ENCODE data around the gene ANGPTL2.

The ANGPTL2 gene

DNA sequence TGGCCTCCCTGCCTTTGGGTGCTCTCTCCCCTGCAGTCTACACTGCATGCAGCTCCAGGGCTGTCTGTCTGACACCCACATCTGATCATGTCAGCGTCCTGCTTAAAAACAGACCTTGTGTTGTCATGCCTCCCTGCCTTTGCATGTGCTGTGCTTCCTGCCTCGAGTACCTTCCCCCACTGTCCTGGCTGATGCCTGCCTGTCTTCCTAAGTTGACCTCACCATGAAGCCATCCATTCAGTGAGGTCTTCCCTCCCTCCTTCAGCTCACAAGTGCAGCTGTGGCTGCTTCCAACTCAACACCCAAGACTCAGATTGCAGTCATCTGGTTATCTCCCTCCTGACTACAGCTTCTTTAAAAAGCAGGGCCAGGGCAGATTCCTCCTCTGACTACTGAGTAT is 5.5 kb downstream of the ANGPTL2 start:
- no peak for DNase-seq

DNA sequence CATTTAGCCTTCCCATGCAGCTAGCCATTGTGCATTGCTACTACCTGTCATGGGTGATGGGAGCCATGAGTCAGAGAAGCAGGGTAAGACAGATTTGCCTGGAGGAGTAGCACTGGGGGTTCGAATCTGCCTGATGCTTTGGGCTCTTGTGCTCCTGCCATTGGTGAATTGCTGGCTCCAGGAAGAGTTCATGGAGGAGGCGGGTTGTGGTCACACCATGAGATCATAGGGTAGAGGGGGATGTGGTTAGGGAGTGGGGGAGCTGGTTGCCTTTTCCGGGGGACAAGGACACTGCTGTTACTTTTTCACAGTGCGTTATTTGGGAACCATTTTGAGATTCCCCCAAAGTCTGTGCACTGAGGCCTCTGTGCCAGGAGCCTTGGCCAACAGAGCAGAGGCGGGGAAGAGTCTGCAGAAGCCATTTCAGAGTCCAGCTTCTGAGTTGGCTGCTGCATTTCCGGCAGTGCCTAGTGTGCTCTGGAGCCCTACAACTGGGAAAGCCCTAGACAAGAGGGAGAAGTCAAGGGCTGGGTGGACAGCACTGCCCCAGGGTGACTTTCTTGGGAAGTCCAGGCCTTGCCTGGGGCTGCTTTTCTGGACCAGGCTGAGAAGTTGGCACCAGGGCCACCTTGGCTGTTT is 6.2 kb downstream of the ANGPTL2 start:
- DNase-seq = no peak

DNA sequence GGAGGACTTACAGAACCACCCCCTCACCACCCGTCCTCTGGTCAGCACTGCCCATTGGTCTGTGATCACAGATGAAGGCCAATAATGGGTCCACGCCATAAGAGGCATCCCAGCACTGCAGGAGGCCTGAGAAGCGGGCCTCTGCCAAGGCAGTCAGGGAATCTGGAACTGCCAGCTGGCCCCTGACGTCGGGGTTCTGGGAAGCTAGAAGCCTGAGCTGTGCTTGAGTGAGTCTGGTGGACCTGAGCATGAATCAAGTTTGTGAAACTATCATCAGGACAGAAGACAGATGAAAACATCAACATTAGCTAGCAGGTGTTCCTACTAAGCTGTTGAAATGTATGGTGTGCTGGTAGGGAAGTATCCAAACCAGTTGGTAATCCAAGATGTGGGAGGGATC is 7.8 kb downstream of the ANGPTL2 start:
- no peak for DNase-seq

DNA sequence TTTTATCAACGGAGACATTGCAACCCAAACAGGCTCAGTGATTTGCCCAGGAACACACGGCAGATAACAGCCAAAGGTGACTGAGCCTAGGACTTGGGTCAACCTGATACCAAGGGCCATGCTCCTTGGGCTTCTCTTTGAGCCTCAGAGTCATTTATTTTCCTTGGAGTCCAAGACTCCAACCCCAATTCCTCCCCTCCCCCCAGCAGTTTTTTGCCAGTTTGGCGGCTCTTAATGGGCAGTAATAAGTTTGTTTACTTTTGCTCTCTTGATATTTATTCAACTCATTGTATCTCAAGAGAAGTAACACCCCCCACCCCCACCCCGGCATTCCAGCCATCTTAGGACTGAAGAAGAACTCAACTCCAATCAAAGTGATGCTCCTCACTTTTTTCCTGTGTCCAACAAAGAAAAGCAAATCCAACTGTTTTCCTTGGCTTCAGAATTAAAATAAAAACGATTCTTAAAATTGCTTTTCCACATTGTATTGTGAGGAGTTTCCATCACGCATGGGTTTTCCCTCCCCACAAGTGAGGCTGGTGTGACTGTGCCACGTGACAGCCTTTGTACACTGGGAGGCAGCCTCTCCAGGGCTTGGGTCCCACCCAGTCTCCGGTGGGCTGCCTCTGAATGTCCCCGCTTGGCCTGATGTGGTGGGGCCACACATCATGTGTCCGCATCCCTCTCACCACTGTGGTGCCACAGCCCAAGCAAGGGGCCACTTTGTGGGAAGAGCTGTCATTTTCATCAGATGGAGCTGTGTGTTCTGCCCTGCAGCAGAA is 9.1 kb downstream of the ANGPTL2 start:
- DNase-seq = no peak

DNA sequence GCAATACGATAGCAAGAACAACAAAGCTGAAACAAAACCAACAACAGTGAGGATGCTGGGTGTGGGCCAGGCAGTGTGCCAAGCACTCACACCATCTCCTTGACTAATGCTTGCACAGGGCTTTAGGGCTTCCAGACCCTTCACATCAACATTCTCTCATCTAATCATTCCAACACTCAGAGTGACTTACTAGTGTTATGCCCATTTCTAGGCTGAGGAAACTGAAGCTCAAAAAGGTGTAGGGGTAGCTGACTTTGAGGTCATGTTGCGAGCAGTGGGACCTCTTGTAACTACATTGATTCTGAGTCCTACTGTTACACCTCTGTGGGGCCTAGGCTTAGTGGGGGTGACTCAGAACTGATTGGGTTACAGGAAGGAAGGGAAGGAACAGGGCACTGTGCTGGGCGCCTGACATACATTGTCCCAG is 9.7 kb downstream of the ANGPTL2 start:
- DNase-seq = no peak

DNA sequence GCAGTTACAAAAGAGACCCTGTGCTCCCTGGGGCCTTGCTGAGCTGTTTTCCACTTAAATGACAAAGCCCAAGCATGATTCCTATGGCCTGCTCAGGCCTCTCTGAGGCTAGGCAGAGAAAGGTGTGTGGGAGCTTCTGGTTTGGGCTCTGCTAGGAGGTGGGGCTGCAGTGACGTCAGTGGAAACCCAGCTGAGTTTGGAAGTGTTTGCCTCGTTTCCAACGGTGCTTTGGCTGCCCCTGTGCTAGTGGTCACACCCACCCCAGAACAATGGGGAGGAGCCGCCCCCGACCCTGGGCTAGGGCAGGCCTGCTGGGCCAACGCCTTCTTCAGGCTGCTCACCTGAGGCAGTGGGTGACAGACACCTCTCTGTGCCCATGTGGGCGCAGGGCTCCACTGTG is 10.4 kb downstream of the ANGPTL2 start:
- DNase-seq = no peak

DNA sequence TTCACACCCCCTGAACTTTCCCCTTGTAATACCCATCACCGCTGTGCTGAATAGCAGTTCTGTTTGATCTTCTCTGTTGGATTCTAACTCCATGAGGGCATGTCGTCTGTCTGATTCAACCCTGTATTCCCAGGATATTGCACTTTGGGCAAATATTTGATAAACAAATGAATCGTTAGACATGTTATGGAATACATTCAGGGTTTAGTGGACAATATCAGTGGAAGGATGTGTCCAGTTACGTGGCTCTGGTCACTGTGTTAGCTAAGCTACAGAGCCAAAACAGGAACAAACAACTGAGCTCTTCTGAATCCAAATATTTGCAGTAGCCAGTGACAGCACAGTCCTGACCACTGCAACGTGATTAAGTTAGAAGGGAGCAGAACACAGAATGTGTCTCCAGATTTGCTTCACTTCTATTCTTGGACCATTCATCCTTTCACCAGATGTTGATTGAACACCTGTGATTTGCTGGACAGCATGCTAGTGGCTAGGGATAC is 13.2 kb downstream of the ANGPTL2 start:
- DNase-seq = no peak

DNA sequence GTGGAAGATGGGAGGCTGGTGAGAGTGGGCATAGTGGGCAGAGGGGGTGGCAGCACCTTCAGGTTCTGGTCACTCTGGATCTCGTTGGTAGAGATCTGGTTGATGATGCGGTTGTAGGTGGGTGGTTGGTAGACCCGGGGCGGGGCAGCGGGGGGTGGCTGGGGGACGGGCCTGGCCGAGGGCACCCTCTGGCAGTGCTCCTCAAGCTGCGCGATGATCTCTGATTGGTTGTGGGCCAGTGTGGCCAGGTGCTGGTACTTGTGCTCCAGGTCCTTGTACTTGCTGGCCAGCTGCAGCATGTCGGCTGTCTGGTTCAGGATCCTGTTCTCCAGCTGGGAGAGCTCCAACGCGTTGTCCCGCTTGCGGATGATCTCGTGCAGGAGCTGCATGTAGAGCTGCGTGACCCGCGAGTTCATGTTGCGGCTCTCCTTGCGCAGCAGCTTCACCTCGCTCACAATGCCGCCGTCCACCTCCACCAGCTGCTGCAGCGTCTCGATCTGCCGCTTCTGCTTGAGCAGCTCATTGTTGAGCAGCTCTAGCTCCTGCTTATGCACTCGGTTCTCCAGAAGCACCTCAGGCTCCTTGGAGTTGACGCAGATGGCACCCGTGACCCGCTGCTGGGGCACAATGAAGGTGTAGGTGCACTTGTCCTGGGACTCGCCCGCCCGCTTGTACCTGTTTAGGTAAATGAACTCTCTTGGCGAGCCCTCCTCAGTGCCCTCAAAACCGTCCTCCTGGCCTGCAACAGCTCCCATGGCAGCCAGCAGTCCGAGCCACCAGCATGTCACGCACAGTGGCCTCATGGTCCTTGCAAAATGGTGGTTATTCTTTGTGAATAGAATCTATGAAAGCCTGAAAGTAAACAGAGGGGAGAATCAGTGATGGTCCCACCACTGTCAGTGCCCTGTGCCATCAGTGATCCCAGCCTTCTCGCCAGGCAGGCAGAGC is 14.2 kb downstream of the ANGPTL2 start:
- no peak for DNase-seq

DNA sequence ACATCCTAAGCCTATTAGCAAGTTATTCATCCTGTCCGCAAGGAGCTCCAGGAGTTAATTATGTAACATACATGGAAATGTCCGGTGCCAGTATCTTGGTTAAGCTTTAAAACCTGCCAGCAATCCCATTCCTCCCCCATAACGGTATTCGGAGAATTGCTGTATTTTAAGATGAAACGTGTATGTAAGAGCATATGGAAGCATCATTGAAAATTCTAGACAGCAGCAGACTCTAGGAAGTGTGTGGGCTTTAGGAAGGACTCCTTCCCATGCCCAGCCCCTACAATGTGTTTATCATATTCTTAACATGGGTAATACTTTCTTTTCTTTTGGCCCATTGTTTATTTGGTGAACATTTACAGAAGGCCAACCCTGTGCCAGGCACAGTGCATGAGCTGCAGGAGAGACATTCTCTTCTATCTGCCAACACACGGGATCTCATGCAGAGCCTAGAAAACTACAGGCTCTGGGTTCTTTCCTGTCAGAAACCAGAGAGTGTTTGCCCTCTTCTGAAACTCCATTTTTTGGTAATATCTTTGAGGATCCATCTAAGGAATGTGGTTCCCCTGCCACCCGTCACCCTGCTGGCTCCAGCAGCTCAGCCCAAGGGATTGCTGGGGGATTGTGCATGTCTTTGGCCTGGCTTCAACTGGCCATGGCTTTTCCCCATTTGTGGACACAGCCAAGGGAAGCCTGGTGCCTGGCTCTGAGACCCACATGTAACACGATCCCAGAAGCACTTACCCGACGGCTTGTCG is 15.1 kb downstream of the ANGPTL2 start:
- DNase-seq = no peak

DNA sequence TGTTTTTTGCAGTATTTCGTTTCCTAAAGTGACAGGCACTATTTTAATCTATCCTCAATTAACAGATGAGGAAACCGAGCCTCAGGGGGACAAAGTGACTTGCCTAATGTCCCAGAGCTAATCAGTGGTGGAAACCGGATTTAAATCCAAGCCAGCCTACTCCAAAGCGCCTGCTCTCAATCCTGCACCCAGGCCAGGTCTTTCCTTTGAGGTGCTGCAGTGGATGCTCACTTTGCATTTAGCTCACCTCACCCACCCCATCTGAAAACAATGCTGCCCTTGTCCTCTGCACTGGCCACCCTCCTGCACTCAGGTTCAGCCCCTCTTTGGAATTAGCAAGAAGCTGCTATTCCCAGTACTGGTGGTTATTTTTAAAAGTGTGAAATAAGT is 16.0 kb downstream of the ANGPTL2 start:
- DNase-seq = no peak

DNA sequence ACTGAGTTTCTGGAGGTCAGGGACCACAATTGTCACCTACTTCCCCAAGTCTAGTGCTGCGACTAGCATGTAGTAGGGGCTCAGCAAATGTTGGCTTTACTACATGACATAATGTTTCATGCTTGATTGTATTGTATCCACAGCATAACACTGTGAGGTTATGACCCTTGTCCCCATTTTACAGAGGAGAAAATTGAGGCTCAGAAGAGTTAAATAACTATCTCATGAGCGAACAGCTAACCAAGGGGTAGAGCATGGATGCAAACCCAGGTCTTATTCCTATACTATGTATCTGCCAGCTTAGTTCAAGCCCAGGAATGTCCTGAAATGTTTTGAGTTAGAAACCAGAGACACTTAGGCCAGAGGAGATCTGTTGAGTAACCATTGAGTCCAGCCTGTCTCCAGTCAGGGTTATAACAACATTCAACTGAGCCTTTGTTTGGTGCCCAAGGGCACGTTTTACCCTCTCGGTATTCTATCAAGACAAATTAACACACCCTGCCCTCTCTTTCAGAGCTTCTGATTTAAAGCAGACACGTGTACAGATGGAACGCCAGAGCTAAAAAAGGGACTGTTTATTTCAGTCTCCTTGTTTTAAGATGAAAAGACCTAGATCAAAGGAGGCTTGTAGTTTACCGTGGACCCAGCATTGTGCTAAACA is 16.5 kb downstream of the ANGPTL2 start:
- no peak for DNase-seq

DNA sequence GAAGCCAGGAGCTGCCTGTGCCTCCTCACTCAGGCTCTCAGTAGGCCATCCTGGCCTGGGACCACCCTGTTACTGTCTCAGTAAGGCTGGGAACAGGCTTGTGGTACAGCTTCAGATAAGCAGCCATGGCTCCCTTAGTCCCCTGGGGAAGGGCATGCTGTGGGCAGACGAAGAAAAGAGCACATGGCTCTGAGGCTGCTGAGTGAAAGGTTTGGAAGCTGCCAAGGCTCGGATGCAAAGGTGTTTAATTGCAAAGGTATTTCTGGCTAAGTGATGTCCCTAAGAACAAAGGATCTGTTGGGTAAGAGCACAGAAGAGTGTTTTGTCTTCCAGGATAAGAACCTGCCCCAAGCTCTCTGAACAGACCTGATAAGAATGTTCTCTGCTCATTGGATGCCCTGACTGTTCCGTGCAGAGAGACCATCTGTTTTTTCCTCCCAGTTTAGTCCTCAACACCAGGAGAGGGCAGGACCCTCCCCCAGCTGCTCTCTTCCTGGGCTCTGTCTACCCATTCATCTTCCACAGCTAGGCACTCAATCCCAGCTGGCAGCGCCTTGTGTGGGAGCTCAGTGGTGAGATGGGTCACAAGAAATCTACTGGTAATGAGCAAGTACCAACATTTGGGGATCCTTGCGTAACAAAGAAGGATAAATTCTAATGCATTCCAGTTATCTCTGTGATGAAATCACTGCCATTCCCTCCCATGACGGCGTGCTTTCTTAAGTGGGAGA is 17.7 kb downstream of the ANGPTL2 start:
- DNase-seq = no peak

DNA sequence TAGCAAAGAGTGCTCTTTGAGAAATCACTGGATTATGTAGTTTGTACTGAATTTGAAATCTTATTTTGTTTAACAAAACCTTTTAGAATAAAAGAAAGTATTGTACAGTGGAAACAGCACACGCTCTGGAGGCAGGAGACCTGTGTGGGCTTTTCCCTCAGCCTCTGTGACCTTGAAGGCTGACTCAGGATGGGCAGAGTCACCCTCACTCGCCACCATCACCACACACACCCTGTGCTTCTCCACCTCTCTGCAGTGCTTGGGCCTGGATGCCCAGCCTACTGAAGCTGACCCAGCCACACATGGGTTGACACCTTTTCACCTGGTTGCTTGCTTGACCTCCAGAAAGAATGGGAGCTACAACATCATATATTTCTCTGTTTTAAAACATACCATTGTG is 19.6 kb downstream of the ANGPTL2 start:
- DNase-seq = no peak

DNA sequence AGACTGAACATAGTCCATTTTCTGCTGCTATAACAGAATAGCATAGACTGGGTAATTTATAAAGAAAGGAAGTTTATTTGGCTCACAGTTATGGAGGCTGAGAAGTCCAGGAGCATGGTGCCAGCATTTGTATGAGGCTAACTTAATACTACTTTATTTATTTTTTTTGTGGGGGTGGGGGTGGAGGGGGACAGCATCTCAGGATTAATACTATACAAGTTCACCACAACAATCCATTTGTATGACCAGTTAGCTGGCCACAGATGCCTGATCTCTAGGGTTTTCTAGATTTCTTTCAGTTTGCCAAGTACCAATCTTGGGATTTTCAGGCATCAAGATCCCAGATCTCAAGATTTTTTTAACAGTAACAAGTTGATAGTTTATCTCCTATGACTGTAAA is 20.3 kb downstream of the ANGPTL2 start:
- no peak for DNase-seq

DNA sequence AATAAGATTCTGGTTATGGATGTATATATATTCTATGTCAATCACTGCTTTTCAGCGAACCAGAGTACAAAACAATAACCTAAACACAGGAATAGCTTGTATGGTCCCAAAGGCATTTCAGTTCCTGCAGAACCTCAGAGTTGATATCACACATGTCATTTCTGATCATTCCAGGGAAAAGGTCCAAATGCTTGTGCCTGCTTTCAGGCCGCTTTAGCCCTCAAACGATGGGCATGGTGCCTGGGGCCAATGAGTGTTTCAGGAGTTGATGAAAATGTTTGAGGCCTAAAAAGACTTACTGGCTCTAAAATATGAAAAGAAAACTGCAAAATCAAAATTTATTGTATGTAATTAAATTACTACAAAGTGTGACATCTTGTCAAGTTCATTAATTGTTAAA is 22.8 kb downstream of the ANGPTL2 start:
- no peak for DNase-seq

DNA sequence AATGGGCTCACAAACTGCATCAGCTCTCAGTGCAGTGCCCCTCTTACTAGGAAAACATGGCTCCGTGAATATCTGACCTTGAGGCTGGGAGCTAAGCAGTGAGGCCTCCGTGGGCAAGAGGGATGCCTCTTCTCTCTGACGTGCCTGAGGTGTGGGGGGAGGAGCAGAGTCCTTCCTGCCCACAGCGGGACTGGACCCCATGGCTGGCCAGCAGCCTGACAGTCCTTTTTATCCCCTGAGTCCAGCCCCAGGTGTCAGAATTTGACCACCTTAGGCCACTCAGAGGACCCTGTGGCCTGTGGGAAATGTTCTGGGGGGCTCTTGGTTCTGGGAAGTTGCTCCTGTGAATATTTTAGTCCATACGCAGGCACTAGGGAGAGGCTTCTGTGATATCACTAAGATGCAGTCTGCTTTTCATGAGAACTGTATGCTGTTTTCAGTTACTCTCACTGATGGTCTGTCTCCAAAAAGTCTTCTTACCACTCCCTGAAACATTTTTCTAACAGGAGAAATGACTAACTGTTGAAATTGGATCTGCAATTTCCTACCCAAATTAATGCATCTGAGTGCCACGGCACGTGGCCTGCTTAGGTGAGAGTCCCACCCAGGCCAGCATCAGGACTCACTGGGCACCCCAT is 23.4 kb downstream of the ANGPTL2 start:
- DNase-seq = no peak

DNA sequence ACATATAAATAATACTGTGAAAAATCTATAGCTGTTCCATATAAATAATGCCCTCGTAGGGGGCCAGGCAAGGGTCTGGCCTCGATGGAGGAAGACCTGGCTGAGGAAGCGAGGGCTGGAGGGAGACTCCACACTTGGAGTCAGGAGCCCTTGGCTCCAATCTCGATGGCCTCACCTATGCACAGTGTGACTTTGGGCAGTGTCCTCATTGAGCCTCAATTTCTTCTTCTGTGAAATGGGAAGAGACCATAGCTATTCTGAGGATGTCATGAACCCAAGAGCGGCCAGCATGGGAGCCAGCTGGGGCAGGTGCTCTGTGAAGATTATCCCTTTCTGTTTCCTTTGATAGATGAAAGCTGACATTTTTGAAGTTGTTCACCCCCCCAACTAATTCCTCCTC is 24.8 kb downstream of the ANGPTL2 start:
- DNase-seq = no peak

DNA sequence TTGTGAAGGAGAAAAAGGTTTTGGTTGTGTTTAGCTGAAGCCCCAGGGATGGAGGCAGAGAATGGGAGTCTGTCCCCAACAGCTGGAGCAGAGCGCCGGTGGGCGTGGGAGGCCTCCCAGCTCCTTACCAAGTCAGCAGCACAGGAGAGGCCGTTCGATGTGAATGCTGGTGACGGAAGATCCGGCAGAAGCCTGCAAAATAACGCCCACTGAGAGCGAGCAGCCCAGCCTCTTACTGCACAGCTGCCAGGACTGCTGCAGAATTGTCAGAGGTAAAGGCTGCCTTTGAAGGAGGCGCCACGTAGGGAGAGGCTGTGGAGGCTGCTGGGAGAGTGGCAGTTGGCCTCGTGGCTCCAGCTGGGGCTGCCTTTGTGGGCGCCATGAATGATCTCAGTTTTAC is 26.2 kb downstream of the ANGPTL2 start:
- no peak for DNase-seq

DNA sequence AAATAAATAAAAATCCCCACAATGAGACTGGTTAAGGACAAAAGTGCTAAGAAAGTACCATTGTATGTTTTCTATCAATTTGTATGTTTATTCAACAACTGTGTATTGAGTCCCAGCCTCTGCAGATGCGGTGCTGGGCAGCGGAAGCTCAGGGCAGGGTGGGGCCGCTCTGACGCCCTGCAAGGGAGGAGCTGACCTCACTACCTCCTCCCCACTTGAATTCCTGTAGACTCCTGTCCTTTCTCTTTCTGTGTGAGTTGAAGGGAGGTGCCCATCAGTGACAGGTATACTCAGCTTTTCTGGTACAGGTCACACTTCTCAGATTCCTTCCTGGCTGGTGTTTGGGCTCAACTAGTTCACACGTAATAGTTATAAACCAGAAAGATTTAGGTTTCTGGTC is 27.0 kb downstream of the ANGPTL2 start:
- DNase-seq = no peak

DNA sequence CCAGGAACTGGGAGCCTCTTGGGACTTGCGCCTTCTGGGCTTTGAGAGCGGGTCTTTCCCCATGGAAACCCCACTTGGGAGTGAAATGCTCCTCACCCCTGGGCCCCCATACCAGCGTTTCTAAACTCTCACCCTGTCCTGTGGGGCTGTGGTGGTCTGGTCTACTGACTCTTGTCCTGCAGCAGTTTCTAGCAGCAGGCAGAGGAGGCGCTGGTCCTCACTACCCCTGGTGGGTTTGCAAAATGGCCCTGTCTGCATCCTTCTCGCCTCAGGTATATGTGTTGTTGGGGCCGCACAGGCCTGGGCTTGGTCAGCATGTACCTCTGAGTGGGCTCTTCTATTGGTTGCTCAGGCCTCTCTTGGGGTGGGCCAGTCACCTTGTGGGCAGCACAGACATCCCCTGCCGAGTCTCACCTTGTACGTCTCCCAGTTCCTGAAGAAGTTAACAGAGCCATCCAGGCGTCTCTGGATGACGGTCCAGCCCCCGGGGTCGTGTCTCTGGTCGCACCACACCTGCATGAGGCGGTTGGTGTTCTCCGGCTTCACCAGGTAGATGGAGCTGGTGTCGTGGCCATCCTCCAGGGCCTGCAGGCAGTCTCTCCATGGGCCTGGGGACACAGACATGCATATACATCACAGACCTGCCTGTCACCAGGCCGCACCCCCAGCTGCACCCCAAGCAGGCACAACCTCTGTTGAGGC is 29.0 kb downstream of the ANGPTL2 start:
- no peak for DNase-seq
